ENCODE results near the gene EEF1AKMT3. TPM values are rescaled to one million over a fixed set of nuclear protein-coding genes. Genes with fewer than 3 reads are reported as not detected.

Gene EEF1AKMT3
- total RNA-seq, 1 donor from 2014 or later = 5.6 TPM

GRCh38 chr12:57811028-57811755 lies 38.8 kb downstream of the EEF1AKMT3 start:
- Mint-ChIP-seq H3K27ac (no peak overlapping the region), H3K4me1 (ENCODE audit: low read depth) (peaks cover 2% of the 10 kb centered on the region), H3K27me3 (no peaks in the 10 kb centered on the region), H3K4me3 (ENCODE audit: low read depth) (no peak overlapping the region), H3K36me3 (ENCODE audit: insufficient read depth) (peaks cover 2% of the 10 kb centered on the region), H3K9me3 (ENCODE audit: low read depth) (no peaks in the 10 kb centered on the region)
- no peak for DNase-seq (ENCODE audit: low spot score, unreplicated experiment)
- no peak for TF ChIP-seq CTCF (IDR thresholded peaks at IDR 0.05; ENCODE audit: unreplicated experiment)

GRCh38 chr12:57813111-57813970 lies 40.9 kb downstream of the EEF1AKMT3 start:
- H3K27me3 Mint-ChIP-seq = no peaks in the 10 kb centered on the region
- no peak for DNase-seq (ENCODE audit: low spot score, unreplicated experiment)
- no peak for TF ChIP-seq CTCF (IDR thresholded peaks at IDR 0.05; ENCODE audit: unreplicated experiment)
- H3K4me1 Mint-ChIP-seq (ENCODE audit: low read depth) = peaks cover 6% of the 10 kb centered on the region
- H3K36me3 Mint-ChIP-seq (ENCODE audit: insufficient read depth) = peaks cover 1% of the 10 kb centered on the region
- no peak overlapping the region for H3K4me3 Mint-ChIP-seq (ENCODE audit: low read depth)
- H3K9me3 Mint-ChIP-seq (ENCODE audit: low read depth) = no peaks in the 10 kb centered on the region
- peak overlapping the region; percentile 5 for H3K27ac Mint-ChIP-seq

GRCh38 chr12:57813971-57814772 lies 41.8 kb downstream of the EEF1AKMT3 start:
- no peak overlapping the region for H3K27ac Mint-ChIP-seq
- TF ChIP-seq CTCF (IDR thresholded peaks at IDR 0.05; ENCODE audit: unreplicated experiment) = no peak
- peaks cover 11% of the 10 kb centered on the region for H3K4me1 Mint-ChIP-seq (ENCODE audit: low read depth)
- H3K4me3 Mint-ChIP-seq (ENCODE audit: low read depth) = no peak overlapping the region
- no peak for DNase-seq (ENCODE audit: low spot score, unreplicated experiment)
- no peaks in the 10 kb centered on the region for H3K27me3 Mint-ChIP-seq
- no peaks in the 10 kb centered on the region for H3K9me3 Mint-ChIP-seq (ENCODE audit: low read depth)
- H3K36me3 Mint-ChIP-seq (ENCODE audit: insufficient read depth) = peaks cover 1% of the 10 kb centered on the region

GRCh38 chr12:57815177-57816000 lies 43.0 kb downstream of the EEF1AKMT3 start:
- Mint-ChIP-seq H3K4me1 (ENCODE audit: low read depth) (peaks cover 17% of the 10 kb centered on the region), H3K9me3 (ENCODE audit: low read depth) (no peaks in the 10 kb centered on the region), H3K36me3 (ENCODE audit: insufficient read depth) (peaks cover 1% of the 10 kb centered on the region), H3K4me3 (ENCODE audit: low read depth) (no peak overlapping the region), H3K27me3 (no peaks in the 10 kb centered on the region), H3K27ac (no peak overlapping the region)
- DNase-seq (ENCODE audit: low spot score, unreplicated experiment) = no peak
- no peak for TF ChIP-seq CTCF (IDR thresholded peaks at IDR 0.05; ENCODE audit: unreplicated experiment)

Data from progenitor cell of endocrine pancreas (in vitro differentiated cells).